Measurements from ENCODE around the gene KLF1.
"Not testable (repeated sequence)": the region's sequence is repeated elsewhere in the genome, so short reads cannot be mapped to it uniquely, and the experiment has no call there.

KLF1 gene

DNA sequence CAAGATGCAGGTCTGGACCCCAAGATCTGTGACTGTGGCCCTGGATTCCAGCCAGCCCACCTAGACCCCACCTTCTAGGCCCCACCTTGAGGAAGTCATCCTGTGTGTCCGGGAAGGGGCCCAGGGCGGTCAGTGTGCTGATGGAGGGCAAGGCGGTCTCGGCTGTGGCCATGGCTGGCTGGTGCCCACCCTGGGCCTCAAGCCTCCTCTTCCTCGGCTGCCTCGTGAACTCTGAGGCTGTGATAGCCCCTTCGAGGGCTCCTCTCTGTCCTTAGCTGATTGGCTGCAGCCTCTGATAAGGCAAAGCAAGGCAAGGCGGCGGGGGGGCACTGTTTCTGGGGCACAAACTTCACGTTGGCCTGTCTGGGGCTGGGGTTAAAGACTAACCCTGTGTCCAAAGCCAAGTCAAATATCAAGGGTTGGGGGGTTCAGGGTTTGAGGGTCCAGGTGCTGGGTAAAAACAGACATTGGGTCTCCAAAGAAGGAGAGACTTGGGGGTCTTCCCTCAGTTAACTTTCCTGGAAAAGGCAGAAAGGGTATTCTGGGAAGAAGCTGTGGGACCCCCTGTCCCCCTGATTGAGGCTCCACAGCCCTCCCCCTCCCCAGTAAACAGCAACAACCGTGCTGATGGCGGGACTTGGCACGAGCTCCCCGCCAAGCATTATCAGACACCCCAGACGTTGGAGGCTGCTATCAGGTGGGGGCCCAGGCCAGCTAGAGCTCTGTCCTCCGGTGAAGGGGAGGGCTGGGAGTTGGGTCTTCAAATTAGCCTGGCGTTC is at the start of gene KLF1:
Gene KLF1, minus strand, starts transcription at position 233 of the 779 bp plus-strand sequence. Its CDS starts 61 bp downstream, at position 172.
- no peak for DNase-seq (ENCODE audit: low read depth)

DNA sequence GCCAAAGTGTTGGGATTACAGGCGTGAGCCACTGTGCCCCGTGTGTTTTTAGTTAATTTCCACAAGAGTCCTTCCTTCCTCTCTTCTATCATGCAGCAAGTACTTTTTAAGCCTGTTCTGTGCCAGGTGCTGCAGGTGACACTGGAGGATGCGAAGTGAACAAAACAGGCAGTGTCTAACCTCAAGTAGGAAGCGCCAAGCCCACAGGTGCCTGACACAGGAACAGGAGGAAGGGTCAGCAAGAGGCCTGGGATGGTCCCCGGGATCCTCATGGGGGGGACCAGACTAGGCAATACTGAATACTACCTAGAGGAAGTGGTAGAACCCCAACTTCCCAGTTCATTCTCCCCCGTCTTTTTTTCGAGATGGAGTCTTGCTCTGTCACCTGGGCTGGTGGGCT is 49.6 kb upstream of the KLF1 start:
- no peak for DNase-seq (ENCODE audit: low read depth)

DNA sequence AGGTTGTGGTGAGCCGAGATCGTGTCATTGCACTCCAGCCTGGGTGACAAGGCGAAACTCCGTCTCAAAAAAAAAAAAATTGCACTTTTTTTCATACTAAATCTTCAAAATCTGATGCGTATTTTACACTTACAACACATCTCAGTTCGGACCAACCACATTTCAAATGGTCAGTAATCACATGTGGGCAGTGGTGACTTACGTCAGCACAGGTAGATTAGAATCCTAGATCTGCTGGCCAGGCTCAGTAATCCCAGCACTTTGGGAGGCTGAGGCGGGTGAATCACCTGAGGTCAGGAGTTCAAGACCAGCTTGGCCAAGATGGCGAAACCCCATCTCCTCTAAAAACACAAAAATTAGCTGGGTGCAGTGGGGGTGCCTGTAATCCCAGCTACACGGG is 48.1 kb upstream of the KLF1 start:
- no peak for DNase-seq (ENCODE audit: low read depth)

DNA sequence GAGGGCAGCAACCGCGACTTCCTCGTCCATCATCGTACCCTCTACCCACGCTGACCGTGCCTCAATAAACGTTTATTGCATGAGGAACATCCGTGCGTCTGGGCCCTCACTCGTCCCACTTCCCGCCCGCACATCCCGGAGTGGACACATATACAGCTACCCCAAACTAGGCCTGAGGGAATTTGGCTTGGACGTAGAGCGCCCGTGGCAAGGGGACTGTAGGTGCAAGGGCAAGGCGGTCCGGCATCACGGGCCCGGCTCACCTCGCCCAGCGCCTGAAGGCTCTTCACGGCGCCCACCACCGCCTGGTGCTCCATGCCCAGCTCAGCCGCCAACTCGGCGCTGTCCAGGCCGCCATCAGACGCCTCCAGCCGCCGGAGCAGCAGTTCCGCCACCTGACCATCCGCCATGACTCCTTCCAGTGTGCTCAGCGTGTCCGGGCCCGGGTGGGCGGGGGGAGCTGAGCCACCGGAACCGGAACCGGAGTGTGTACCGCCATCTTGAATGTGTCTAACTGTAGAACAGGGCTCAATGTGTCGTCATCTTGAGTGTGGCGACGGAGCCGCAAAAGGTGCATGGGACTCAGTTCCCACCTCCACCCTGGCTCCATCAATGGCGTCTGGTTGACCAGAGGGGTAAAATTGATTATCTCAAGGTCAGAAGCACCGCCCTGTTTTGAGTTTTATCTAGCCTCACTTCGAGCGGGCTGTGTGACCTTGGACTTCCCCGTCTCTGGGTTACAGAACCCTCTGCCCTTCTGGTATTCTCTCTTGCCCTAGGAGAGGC is 46.5 kb upstream of the KLF1 start, which contains the start of gene FARSA:
Gene FARSA, minus strand, starts transcription at position 425 of the 786 bp plus-strand sequence. Its CDS starts 15 bp downstream, at position 410.
- peak; percentile 86 for DNase-seq (ENCODE audit: low read depth)

DNA sequence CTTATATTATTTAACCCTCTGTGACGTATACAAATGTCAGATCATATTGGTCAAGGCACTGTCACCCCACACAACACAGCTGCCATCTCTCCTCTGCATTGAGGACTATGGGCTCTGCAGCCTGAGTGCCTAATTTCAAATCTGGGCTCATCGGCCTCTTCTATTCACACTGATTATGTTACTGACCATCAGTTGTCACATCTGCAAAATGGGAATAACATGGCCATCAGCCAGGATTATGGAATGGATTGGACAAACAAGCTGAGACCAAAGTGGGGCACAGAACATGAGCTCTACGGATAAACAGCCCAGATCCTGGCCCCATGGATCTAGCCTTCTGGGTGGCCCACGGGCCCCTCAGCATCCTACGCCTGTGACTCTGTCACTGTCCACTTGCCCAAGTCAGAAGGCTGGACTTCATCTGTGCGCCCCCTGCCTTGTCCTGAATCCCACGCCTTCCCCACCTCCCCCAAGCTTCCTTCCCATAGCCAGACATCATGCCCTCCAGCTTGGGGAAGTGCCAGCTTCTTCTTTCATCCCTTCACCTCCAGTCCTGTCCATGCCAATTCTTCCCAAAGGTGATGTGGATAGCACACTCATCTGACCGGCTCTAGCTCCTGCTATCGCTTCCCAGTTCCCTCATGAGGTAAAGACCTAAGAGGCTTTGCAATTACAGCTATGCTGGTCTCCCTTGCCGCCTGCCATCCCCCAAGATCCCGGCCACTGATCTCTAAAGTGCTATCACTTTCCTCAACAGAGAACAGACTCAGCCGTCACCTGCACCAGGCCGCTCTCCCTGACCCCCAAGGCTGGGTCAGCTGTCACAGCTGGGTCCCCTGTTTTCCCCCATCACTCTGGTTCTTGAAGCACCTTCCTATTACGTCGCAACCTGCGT is 45.6 kb upstream of the KLF1 start:
- DNase-seq (ENCODE audit: low read depth) = no peak

DNA sequence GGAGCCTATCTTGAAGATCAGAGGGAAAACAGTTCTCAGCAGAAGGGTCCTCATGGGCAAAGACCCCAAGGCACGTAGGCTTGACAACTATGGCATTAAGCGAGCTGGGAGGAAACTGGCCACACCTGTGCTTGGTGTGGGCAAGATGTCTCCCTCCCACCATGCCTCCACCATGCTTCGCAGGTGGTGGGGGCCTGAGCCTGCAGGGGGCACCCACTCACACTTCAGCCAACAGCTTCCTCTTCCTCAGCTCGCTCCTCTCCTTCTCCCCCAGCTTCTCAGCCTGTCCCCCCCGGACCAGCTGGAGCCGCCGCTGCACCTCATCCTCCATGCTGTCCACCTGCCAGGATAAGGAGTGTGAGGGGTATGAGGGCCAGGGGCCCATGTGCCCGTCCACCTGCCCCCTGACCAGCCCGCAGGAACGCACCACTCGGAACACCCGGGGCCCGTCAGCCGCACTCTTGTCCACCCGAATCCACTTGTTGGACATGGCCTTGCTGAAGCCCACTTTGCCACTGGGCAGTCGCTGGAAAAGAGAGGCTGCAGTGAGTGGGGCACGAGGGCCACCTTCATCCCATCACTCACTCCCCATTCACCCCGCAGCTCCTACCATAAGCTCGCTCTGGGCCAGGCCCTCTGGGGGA is 43.1 kb upstream of the KLF1 start:
- DNase-seq (ENCODE audit: low read depth) = no peak

DNA sequence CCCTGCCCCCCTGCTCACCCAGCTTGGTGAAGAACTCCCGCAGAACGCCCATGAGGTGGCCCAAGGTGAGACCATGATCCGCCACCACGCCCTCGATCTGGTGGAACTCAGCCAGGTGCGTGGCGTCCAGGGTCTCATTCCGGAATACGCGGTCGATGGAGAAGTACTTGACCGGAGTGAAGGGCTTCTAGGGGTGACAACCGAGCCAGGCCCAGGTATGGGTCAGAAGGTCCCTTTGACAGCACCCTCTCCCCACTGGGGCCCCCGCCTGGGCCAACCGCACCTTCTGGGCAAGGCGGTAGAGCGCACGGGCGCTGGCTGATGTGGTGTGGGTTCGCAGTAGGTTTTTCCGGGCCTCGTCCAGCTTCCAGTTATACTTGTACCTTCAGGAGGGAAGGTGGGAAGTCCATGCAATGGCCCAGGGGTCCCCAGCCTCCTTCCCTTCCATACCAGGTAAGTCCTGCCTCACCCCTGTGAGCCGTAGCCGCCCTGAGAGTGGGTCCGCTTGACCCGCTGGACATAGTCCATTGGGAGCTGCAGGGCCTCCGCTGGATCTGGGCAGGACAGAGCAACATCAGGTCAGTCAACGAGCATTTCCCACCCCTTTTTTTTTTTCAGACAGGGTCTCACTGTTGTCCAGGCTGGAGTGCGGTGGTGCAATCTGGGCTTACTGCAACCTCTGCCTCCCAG is 37.8 kb upstream of the KLF1 start:
- DNase-seq (ENCODE audit: low read depth) = no peak

DNA sequence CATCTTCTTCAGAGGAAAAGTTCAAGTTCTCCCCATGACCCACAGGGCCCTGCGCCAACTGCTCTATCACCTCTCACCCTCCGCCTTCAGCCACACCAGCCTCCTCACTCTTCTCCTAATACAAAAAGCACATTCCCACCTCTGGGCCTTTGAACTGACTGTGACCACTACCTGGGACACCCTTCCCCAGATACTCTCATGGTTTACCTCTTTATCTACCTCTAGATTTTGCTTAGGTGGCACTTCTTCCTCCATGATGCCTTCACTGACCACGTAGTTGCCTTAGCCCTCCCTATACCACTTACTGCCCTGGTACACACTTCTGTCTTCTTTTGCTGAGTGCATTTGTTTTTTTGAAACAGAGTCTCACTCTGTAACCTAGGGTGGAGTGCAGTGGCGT is 36.0 kb upstream of the KLF1 start:
- no peak for DNase-seq (ENCODE audit: low read depth)

DNA sequence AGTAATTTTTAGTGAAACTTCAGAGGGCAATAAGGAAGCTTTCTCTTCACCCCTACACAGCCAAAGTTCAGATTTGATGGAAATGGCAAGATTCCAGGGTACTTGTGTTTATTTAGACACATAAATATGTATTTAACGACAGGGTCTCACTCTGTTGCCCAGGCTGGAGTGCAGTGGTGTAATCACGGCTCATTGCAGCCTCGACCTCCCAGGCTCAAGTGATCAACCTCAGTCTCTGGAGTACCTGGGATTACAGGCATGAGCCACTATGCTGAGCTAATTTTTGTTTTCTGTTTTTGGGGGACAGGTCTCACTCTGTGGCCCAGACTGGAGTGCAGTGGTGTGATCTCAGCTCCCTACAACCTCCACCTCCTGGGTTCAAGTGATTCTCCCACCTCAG is 34.0 kb upstream of the KLF1 start:
- DNase-seq (ENCODE audit: low read depth) = no peak

DNA sequence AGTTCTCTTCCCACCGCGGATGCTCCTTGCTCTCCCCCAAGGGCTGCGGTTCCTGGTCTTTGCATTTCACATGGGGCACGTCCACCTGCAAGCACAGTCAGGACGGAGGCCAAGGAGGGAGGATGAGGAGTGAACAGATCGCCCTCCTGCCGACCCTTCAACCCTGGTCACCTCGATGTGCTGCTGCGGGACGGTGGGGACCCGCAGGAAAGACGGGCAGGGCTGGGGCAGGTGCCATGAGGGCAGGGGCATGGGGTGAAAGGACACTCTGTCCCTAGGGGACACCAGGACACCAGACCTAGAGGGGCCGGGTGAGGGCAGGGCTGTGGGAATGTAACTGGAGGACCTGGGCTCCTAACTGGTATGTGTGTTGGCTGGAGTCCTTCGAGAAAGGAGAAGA is 31.3 kb upstream of the KLF1 start:
- DNase-seq (ENCODE audit: low read depth) = no peak

DNA sequence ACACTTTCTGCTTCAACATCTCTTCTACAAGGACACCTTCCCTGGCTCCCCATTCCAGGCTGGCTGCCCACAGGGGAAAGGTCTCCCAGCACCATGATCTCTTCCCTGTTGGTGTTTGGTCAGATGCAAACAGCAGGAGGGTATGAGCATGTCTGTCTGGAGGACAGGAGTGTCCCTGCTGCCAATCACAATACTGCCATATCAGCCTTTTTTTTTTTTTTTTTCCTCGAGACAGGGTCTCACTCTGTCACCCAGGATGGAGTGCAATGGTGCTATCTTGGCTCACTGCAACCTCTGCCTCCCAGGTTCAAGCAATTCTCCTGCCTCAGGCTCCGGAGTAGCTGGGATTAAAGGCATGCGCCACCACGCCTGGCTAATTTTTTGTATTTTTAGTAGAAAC is 28.9 kb upstream of the KLF1 start:
- not testable (repeated sequence) for DNase-seq (ENCODE audit: low read depth)

DNA sequence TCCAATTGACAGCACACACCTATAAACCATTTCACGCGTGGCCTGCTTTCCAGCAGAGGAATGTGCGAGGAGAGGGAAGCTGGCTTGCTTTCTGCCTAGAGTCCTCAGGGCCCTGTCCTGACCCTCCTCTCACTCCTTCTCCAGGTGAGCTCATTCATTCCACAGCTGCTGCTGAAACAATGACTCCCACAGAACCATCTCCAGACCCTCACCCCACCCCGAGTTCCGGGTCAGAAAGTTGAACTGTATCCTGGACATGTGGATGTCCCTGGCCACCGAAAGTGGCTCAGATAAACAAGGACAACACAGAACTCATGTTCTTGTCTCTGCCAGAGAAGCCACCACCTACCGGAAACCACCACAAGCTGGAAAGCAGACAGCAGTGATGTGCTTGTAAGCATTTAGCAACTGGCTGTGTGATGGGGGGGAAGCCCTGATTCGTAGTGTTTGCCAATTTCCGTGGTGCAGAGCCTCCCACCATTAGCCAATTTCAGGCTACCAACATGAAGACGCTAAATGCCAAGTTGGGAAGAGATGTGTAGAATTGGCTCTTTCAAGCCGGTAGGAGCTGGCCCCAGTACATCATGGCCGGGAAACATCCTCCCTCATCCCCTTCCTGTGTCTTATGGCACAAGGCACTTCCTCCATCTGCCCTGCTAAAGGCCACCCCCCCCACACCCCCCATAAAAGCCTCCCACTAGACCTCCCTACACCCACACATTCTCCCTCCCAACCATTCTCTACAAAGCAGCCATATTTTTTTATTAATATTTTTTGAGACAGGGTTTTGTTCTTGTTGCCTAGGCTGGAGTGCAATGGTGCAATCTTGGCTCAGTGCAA is 27.1 kb upstream of the KLF1 start:
- peak; percentile 69 for DNase-seq (ENCODE audit: low read depth)

DNA sequence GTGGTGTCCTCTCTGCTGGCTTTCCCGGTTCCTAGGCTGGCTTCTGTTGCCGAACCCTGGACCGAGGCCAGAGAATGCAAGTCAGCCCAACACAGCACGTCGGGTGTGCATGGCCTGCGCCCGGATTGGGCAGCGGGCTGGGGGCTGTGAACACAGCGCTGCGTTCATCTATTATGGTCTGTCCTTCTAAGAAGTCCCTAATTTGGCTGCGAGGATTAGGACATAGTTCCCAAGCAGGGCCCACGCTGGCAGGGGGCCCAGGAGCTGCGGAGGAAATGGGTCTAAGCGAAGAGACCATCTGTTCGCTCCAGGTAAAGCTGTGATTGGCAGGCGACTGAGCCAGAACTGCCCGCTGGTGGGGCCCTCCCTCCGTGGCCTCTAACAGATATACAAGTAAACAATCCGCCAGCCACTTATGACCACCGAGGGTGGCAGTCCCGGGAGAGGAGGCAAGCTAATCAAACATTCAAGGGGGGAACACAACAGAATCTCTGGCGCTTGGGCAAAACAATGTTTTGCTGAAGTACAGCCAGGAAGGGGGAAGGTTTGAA is 26.1 kb upstream of the KLF1 start:
- DNase-seq (ENCODE audit: low read depth) = peak; percentile 72

DNA sequence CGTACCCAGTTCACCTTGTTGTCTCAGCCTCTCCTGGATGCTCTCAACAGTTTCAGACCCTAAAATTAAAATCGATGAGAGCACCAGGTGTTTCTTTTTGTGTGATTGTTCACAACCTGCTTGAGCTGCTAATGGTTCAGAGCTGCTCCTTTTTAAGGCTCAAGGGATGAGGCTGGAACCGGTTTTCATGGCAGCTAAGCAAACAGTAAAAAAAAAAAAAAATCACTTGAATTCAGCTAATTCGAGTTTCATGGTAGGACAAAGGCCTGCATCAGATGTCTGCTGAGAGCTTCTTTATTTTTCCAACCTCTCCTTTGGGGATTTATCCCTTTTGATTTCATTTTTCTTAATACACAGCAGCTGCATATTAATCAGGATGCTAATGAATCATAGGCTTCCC is 25.6 kb upstream of the KLF1 start:
- no peak for DNase-seq (ENCODE audit: low read depth)

DNA sequence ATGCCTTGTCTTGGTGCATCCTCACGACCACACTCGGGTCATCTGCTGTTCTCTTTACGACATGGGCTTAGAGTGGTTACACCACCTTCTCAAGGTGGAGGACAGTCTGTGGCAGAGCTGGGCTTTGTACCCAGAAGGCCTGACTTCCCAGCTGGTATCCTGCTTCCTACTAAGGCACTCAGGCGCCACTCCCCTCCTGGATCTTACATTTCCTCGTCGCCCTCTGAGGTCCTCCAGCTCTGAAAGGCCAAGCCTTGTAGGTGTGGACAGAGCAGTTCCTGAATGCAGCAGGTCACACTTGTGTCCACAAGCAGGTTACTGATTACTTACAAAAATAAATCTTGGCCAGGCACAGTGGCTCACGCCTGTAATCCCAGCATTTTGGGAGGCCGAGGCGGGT is 20.2 kb upstream of the KLF1 start:
- no peak for DNase-seq (ENCODE audit: low read depth)

DNA sequence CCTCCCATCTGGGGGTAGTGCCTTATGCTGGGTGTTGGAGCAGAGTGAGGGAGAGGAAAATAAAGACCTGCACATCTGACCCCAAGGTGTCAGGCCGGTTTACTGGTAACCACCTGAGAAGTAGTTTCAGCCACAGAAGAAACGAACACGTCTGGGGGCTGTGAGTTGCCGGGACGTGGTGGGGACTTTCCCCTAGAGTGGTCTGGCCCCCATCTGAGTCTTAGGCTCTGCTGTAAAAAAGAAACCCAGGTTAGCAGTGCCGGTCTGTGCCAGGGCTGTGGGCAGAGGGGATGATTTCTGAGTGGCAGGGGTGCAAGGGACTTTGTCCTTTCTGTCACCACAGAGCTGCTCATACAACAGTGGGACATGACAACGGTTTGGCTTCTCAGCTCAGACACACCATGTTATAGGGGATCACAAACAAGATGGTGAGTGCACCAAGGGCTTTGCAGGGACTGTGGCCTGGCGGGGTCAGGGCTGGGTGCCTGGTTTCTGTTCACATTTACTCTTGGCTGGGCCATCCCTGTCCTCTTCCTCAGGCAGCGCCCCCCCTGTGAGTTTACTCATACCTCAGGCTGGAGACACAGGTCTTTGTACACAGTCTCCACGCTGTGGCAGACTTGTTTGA is 13.0 kb upstream of the KLF1 start:
- DNase-seq (ENCODE audit: low read depth) = no peak

DNA sequence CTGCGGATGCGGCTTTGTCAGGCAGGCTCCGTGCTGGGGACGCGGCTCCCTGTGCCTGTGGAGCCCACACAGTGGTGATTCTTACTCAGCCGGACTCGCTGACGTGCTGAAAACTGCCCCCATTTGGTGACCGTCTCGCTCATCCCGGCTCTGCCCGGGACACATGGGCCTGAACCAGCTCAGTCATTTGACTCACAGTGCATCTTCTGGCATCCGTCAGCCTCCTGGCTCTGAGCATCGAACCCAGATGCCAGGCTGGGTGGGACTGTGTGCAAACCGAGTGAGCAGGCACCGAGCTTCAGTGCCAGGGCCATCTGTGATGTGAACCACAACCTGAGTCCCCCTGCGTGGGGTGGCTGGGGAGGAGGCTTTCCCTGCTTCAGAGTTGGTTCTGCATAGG is 9.5 kb upstream of the KLF1 start:
- no peak for DNase-seq (ENCODE audit: low read depth)

DNA sequence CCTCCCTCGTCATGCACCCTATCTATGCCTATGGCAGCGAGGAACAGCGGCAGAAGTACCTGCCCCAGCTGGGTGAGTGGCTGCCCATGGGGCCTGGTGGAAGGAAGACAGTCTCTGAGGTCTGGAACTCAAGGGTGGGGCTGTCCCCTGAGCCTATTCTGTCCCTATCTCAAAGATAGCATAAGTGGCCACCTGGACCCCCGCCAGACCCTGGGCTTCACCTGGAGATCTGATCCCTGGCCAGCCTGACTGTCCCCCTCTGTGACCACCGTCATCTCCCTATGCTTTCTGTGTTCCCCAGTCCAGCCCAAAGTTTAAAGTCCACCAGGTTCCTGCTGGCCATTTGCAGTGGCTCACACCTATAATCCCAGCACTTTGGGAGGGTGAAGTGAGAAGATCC is 6.6 kb upstream of the KLF1 start:
- no peak for DNase-seq (ENCODE audit: low read depth)

DNA sequence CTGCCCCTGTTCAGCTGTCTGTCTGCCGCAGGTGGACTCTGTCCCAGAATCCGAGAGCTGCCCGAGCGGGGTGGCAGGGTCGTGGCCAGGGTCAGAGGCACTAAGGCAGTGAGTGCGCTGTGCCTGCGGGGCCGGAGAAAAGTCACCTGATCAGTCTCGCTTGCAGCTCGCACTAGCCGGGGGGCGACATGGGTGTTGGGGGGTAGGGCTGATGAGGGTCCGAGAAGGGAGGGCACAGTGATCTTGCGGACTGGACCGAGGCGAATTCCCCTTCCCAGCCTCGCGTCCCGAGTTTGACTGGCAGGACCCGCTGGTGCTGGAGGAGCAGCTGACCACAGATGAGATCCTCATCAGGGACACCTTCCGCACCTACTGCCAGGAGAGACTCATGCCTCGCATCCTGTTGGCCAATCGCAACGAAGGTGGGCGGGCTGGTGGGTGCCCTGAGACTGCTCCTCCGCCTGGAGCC is 4.6 kb upstream of the KLF1 start:
- DNase-seq (ENCODE audit: low read depth) = no peak

Data from fibroblast of gingiva (primary cell).